Stomach (tissue), 4 donors: Measurements from ENCODE around the gene NFE2L3.

Source experiments
- CTCF ChIP-seq, 7 experiments: fragments of 450-650 bp in 4 of 7; fragments of 200-600 bp in 3 of 7; sonication (generic) in 3 of 7; IDR thresholded peaks; one replicate each; pipeline ENCODE4 v1.5.1; 2016 to 2019; ENCODE audit warnings: antibody characterized with exemption in 7 of 7, control low read depth in 2 of 7, mild to moderate bottlenecking in 1 of 7
- EP300 ChIP-seq: sonication (generic); formaldehyde crosslinking; IDR thresholded peaks from one replicate; pipeline ENCODE4 v1.6.1; 2017; ENCODE audit warnings: antibody characterized with exemption

GRCh38 chr7:26170663-26171062 lies 18.7 kb downstream of the NFE2L3 start:
- no peak for TF ChIP-seq CTCF (IDR thresholded peaks at IDR 0.05)
- TF ChIP-seq EP300: no peak
